Measurements from ENCODE around the gene CFAP221. TPM values are rescaled to one million over a fixed set of nuclear protein-coding genes. Genes with fewer than 3 reads are reported as not detected.

Gene CFAP221
- total RNA-seq, 1 experiment from 2014 or later: not detected

GRCh38 chr2:119574864-119575263, 30.6 kb downstream of the CFAP221 start:
- no peak for DNase-seq (ENCODE audit: unreplicated experiment)
- no peak overlapping the region for H3K27ac Mint-ChIP-seq (ENCODE audit: low read depth, unreplicated experiment)
- H3K9me3 Mint-ChIP-seq (ENCODE audit: unreplicated experiment): peaks cover under 1% of the 10 kb centered on the region
- no peaks in the 10 kb centered on the region for H3K4me1 Mint-ChIP-seq (ENCODE audit: insufficient read depth, unreplicated experiment)
- no TSS peak for BruUV-seq (replicated peaks)
- POLR2A ChIA-PET: no interaction called here
- CTCF ChIA-PET: interaction anchor here (0.6 kb wide), 2 partner anchors 67 to 295 kb away, joined by 3 read pairs; no protein-coding TSS in a partner anchor
- intact Hi-C loops (cut with micrococcal nuclease): no loop called here
- H3K4me3 Mint-ChIP-seq (ENCODE audit: unreplicated experiment): no peak overlapping the region
- TF ChIP-seq CTCF (IDR thresholded peaks at IDR 0.05; ENCODE audit: unreplicated experiment): no peak
- no peaks in the 10 kb centered on the region for H3K27me3 Mint-ChIP-seq (ENCODE audit: insufficient read depth, unreplicated experiment)
- no peaks in the 10 kb centered on the region for H3K36me3 Mint-ChIP-seq (ENCODE audit: insufficient read depth, unreplicated experiment)

GRCh38 chr2:119575439-119575838, 31.2 kb downstream of the CFAP221 start:
- intact Hi-C loops (cut with micrococcal nuclease): no loop called here
- no peaks in the 10 kb centered on the region for H3K27me3 Mint-ChIP-seq (ENCODE audit: insufficient read depth, unreplicated experiment)
- no peak overlapping the region for H3K27ac Mint-ChIP-seq (ENCODE audit: low read depth, unreplicated experiment)
- no peak for TF ChIP-seq CTCF (IDR thresholded peaks at IDR 0.05; ENCODE audit: unreplicated experiment)
- no peaks in the 10 kb centered on the region for H3K4me1 Mint-ChIP-seq (ENCODE audit: insufficient read depth, unreplicated experiment)
- BruUV-seq (replicated peaks): no TSS peak
- DNase-seq (ENCODE audit: unreplicated experiment): no peak
- no peaks in the 10 kb centered on the region for H3K36me3 Mint-ChIP-seq (ENCODE audit: insufficient read depth, unreplicated experiment)
- POLR2A ChIA-PET: interaction anchor here (0.6 kb wide), 1 partner anchor 132 kb away, joined by 3 read pairs; no protein-coding TSS in a partner anchor
- H3K4me3 Mint-ChIP-seq (ENCODE audit: unreplicated experiment): no peak overlapping the region
- H3K9me3 Mint-ChIP-seq (ENCODE audit: unreplicated experiment): no peaks in the 10 kb centered on the region
- CTCF ChIA-PET: interaction anchor here (0.6 kb wide), 1 partner anchor 67 kb away, joined by 3 read pairs; no protein-coding TSS in a partner anchor

- Mint-ChIP-seq H3K4me1 (ENCODE audit: insufficient read depth, unreplicated experiment) (no peaks in the 10 kb centered on the region), H3K9me3 (ENCODE audit: unreplicated experiment) (no peaks in the 10 kb centered on the region), H3K4me3 (ENCODE audit: unreplicated experiment) (no peak overlapping the region), H3K36me3 (ENCODE audit: insufficient read depth, unreplicated experiment) (no peaks in the 10 kb centered on the region), H3K27me3 (ENCODE audit: insufficient read depth, unreplicated experiment) (no peaks in the 10 kb centered on the region), H3K27ac (ENCODE audit: low read depth, unreplicated experiment) (no peak overlapping the region)
- POLR2A ChIA-PET: no interaction called here
- no peak for DNase-seq (ENCODE audit: unreplicated experiment)
- no TSS peak for BruUV-seq (replicated peaks)
- TF ChIP-seq CTCF (IDR thresholded peaks at IDR 0.05; ENCODE audit: unreplicated experiment): no peak
- CTCF ChIA-PET: no interaction called here
- intact Hi-C loops (cut with micrococcal nuclease): no loop called here
Measured at GRCh38 chr2:119579424-119580295, 35.4 kb downstream of the CFAP221 start.

- intact Hi-C loops (cut with micrococcal nuclease): no loop called here
- Mint-ChIP-seq H3K36me3 (ENCODE audit: insufficient read depth, unreplicated experiment) (no peaks in the 10 kb centered on the region), H3K27ac (ENCODE audit: low read depth, unreplicated experiment) (no peak overlapping the region), H3K9me3 (ENCODE audit: unreplicated experiment) (no peaks in the 10 kb centered on the region), H3K4me3 (ENCODE audit: unreplicated experiment) (no peak overlapping the region), H3K27me3 (ENCODE audit: insufficient read depth, unreplicated experiment) (no peaks in the 10 kb centered on the region), H3K4me1 (ENCODE audit: insufficient read depth, unreplicated experiment) (peaks cover under 1% of the 10 kb centered on the region)
- ChIA-PET CTCF (interaction anchor here (1.3 kb wide), 1 partner anchor 22 kb away, joined by 3 read pairs; no protein-coding TSS in a partner anchor), POLR2A (no interaction called here)
- DNase-seq (ENCODE audit: unreplicated experiment): no peak
- TF ChIP-seq CTCF (IDR thresholded peaks at IDR 0.05; ENCODE audit: unreplicated experiment): no peak
- BruUV-seq (replicated peaks): no TSS peak
Measured at GRCh38 chr2:119580550-119581072, 36.4 kb downstream of the CFAP221 start.
